NB4 (cell line): ENCODE data around the gene HCK.

Experiments
- POLR2A ChIP-seq: IDR thresholded peaks from 2 replicates; pipeline ENCODE4 v1.6.1; 2011; ENCODE audit warnings: mild to moderate bottlenecking; ENCODE audit not compliant: insufficient read length; ENCODE audit errors: extremely low read depth
- TF ChIP-seq, protein P1 (sequence below): IDR thresholded peaks from one replicate; pipeline ENCODE4 v1.5.1; 2012; ENCODE audit warnings: low read depth, low read length
- TF ChIP-seq, protein P2 (sequence below): IDR thresholded peaks from 2 replicates; pipeline ENCODE4 v1.6.1; 2011; ENCODE audit warnings: low read depth, low read length

DNA sequence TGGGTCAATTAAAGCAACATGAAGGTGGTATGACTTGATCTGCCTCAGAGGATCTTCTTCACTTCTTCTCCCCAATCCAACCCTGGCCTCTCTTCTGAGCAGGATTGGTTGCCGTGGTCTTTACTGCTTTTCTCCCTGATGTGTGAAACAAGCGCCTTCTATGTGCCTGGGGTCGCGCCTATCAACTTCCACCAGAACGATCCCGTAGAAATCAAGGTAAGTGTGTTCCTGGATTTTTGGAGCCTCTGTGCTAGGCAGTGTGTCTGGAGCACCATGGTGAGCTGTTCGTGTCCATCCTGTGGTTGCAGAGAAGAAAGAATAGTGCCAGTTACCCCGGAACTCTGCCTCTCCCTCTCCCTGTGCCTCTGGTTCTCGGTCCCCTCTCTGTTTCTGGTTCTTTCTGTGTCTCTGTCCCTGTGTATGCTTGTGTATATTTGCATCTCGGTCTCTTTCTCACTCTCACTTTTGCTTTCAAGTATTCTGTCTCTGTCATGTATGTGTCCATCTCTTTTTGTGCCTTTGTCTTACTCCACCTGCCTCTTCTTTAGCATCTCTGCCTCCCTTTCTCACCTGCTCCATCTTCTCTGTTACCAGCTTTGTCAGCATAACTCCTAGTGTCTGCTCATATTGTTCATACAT, 81.0 kb downstream of the HCK start:
- TF ChIP-seq, protein P1, sequence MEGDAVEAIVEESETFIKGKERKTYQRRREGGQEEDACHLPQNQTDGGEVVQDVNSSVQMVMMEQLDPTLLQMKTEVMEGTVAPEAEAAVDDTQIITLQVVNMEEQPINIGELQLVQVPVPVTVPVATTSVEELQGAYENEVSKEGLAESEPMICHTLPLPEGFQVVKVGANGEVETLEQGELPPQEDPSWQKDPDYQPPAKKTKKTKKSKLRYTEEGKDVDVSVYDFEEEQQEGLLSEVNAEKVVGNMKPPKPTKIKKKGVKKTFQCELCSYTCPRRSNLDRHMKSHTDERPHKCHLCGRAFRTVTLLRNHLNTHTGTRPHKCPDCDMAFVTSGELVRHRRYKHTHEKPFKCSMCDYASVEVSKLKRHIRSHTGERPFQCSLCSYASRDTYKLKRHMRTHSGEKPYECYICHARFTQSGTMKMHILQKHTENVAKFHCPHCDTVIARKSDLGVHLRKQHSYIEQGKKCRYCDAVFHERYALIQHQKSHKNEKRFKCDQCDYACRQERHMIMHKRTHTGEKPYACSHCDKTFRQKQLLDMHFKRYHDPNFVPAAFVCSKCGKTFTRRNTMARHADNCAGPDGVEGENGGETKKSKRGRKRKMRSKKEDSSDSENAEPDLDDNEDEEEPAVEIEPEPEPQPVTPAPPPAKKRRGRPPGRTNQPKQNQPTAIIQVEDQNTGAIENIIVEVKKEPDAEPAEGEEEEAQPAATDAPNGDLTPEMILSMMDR: no peak
- TF ChIP-seq POLR2A: no peak
- TF ChIP-seq, protein P2, sequence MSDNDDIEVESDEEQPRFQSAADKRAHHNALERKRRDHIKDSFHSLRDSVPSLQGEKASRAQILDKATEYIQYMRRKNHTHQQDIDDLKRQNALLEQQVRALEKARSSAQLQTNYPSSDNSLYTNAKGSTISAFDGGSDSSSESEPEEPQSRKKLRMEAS: no peak
